ENCODE measurements around the gene ELK3. TPM values are rescaled to one million over a fixed set of nuclear protein-coding genes. Genes with fewer than 3 reads are reported as not detected.

The ELK3 gene
- total and polyA plus RNA-seq, 2 experiments from 2014 or later: 7.3 to 9.6 TPM

- peaks cover 3% of the 10 kb centered on the region for H3K4me1 ChIP-seq (ENCODE audit: low read depth)
- no peak overlapping the region for H3K4me3 ChIP-seq
- no peaks in the 10 kb centered on the region for H3K36me3 ChIP-seq
- H3K27me3 ChIP-seq: no peaks in the 10 kb centered on the region
- DNase-seq (ENCODE audit: low read depth in 1 of 2, low spot score in 1 of 2): peak in 1 of 2 donors; percentile 22
- no peak overlapping the region for H3K27ac ChIP-seq
- H3K9me3 ChIP-seq (ENCODE audit: low read depth): no peaks in the 10 kb centered on the region
- no peak for TF ChIP-seq CTCF (IDR thresholded peaks at IDR 0.05; ENCODE audit: low read depth, low read length)
Observed at GRCh38 chr12:96260231-96260630, 66.1 kb downstream of the ELK3 start.

GRCh38 chr12:96260644-96261043, 66.5 kb downstream of the ELK3 start:
- no peaks in the 10 kb centered on the region for H3K27me3 ChIP-seq
- no peaks in the 10 kb centered on the region for H3K36me3 ChIP-seq
- H3K9me3 ChIP-seq (ENCODE audit: low read depth): no peaks in the 10 kb centered on the region
- peaks cover 3% of the 10 kb centered on the region for H3K4me1 ChIP-seq (ENCODE audit: low read depth)
- TF ChIP-seq CTCF (IDR thresholded peaks at IDR 0.05; ENCODE audit: low read depth, low read length): no peak
- H3K4me3 ChIP-seq: no peak overlapping the region
- no peak overlapping the region for H3K27ac ChIP-seq
- DNase-seq (ENCODE audit: low read depth in 1 of 2, low spot score in 1 of 2): no peak

GRCh38 chr12:96261557-96261956, 67.4 kb downstream of the ELK3 start:
- Histone ChIP-seq H3K27ac (no peak overlapping the region), H3K4me3 (no peak overlapping the region), H3K27me3 (no peaks in the 10 kb centered on the region)

GRCh38 chr12:96263449-96263902, 69.3 kb downstream of the ELK3 start:
- Histone ChIP-seq H3K27me3 (no peaks in the 10 kb centered on the region), H3K27ac (peak overlapping the region; percentile 12), H3K4me1 (ENCODE audit: low read depth) (no peaks in the 10 kb centered on the region), H3K36me3 (no peaks in the 10 kb centered on the region), H3K4me3 (no peak overlapping the region), H3K9me3 (ENCODE audit: low read depth) (no peaks in the 10 kb centered on the region)
- peak in 1 of 2 donors; percentile 55 for DNase-seq (ENCODE audit: low read depth in 1 of 2, low spot score in 1 of 2)
- no peak for TF ChIP-seq CTCF (IDR thresholded peaks at IDR 0.05; ENCODE audit: low read depth, low read length)

More at GRCh38 chr12:96261557-96261956, 67.4 kb downstream of the ELK3 start:
- Histone ChIP-seq H3K9me3 (ENCODE audit: low read depth) (no peaks in the 10 kb centered on the region), H3K4me1 (ENCODE audit: low read depth) (peaks cover 3% of the 10 kb centered on the region), H3K36me3 (no peaks in the 10 kb centered on the region)
- peak in 1 of 2 donors; percentile 22 for DNase-seq (ENCODE audit: low read depth in 1 of 2, low spot score in 1 of 2)
- TF ChIP-seq CTCF (IDR thresholded peaks at IDR 0.05; ENCODE audit: low read depth, low read length): no peak

- Histone ChIP-seq H3K36me3 (no peaks in the 10 kb centered on the region), H3K27me3 (no peaks in the 10 kb centered on the region), H3K9me3 (ENCODE audit: low read depth) (no peaks in the 10 kb centered on the region), H3K27ac (no peak overlapping the region), H3K4me3 (no peak overlapping the region), H3K4me1 (ENCODE audit: low read depth) (no peaks in the 10 kb centered on the region)
- no peak for TF ChIP-seq CTCF (IDR thresholded peaks at IDR 0.05; ENCODE audit: low read depth, low read length)
- DNase-seq (ENCODE audit: low read depth in 1 of 2, low spot score in 1 of 2): no peak
Observed at GRCh38 chr12:96265400-96265799, 71.2 kb downstream of the ELK3 start.

GRCh38 chr12:96265836-96266235, 71.7 kb downstream of the ELK3 start:
- TF ChIP-seq CTCF (IDR thresholded peaks at IDR 0.05; ENCODE audit: low read depth, low read length): no peak
- H3K4me1 ChIP-seq (ENCODE audit: low read depth): no peaks in the 10 kb centered on the region
- DNase-seq (ENCODE audit: low read depth in 1 of 2, low spot score in 1 of 2): no peak
- no peak overlapping the region for H3K27ac ChIP-seq
- no peaks in the 10 kb centered on the region for H3K27me3 ChIP-seq
- H3K9me3 ChIP-seq (ENCODE audit: low read depth): no peaks in the 10 kb centered on the region
- no peak overlapping the region for H3K4me3 ChIP-seq
- no peaks in the 10 kb centered on the region for H3K36me3 ChIP-seq

All from cardiac muscle cell (in vitro differentiated cells and primary cell).